Transverse colon (tissue), 4 donors: Measurements from ENCODE around the gene GCC2.

Experiments
- POLR2A ChIP-seq: fragments of 450-650 bp; IDR thresholded peaks from one replicate; pipeline ENCODE4 v1.6.1; 2016; ENCODE audit warnings: antibody characterized with exemption, mild to moderate bottlenecking, moderate library complexity
- POLR2AphosphoS5 ChIP-seq, 3 donors: sonication (generic); formaldehyde crosslinking; IDR thresholded peaks; one replicate each; pipeline ENCODE4 v1.6.1; 2016; ENCODE audit warnings: antibody characterized with exemption in 3 of 3
- TF ChIP-seq, protein P1 (sequence below), 5 experiments: fragments of 200-600 bp in 3 of 5; fragments of 450-650 bp in 2 of 5; sonication (generic) in 3 of 5; IDR thresholded peaks; 1 replicate in 2 of 5; 2 replicates in 3 of 5; pipeline ENCODE4 v1.5.1; 2016 to 2017; ENCODE audit warnings: antibody characterized with exemption in 5 of 5, inconsistent platforms in 3 of 5, mild to moderate bottlenecking in 2 of 5, moderate library complexity in 1 of 5

DNA sequence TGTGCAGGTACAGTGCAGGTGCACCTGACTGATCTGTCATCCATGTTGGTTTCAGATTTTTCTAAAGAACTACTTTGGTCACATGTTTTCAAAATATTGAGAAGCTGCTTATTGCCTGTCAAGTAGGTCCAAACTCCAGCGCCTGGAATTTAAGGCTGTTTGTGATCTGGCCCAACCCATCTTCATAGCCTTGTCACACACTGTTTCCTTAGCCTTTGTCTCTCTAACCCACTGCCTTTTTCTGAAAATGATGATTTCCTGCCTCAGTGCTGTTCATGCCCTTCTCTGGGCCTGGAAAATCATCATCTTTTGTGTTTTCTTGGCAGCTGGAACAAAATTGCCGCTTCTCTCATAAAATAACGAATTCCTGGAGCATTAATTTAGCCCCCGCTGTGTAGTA is 92.4 kb downstream of the GCC2 start:
- TF ChIP-seq, protein P1, sequence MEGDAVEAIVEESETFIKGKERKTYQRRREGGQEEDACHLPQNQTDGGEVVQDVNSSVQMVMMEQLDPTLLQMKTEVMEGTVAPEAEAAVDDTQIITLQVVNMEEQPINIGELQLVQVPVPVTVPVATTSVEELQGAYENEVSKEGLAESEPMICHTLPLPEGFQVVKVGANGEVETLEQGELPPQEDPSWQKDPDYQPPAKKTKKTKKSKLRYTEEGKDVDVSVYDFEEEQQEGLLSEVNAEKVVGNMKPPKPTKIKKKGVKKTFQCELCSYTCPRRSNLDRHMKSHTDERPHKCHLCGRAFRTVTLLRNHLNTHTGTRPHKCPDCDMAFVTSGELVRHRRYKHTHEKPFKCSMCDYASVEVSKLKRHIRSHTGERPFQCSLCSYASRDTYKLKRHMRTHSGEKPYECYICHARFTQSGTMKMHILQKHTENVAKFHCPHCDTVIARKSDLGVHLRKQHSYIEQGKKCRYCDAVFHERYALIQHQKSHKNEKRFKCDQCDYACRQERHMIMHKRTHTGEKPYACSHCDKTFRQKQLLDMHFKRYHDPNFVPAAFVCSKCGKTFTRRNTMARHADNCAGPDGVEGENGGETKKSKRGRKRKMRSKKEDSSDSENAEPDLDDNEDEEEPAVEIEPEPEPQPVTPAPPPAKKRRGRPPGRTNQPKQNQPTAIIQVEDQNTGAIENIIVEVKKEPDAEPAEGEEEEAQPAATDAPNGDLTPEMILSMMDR (IDR thresholded peaks at IDR 0.05): no peak
- TF ChIP-seq POLR2AphosphoS5 (IDR thresholded peaks at IDR 0.05): no peak
- no peak for TF ChIP-seq POLR2A
